C4-2B (cell line): ENCODE measurements around the gene CSAD.
"Not testable (repeated sequence)": the region's sequence is repeated elsewhere in the genome, so short reads cannot be mapped to it uniquely, and the experiment has no call there.

Experiments used
- H3K27ac ChIP-seq: fragments of 450-650 bp; 2 replicates; pipeline ENCODE4 v1.5.1; 2017
- ZFX ChIP-seq: fragments of 450-650 bp; IDR thresholded peaks from 2 replicates; pipeline ENCODE4 v1.6.1; 2017
- TF ChIP-seq, protein P1 (sequence below): fragments of 450-650 bp; conservative IDR thresholded peaks from 2 replicates; pipeline ENCODE4 v1.5.1; 2017; ENCODE audit warnings: mild to moderate bottlenecking

The CSAD gene

DNA sequence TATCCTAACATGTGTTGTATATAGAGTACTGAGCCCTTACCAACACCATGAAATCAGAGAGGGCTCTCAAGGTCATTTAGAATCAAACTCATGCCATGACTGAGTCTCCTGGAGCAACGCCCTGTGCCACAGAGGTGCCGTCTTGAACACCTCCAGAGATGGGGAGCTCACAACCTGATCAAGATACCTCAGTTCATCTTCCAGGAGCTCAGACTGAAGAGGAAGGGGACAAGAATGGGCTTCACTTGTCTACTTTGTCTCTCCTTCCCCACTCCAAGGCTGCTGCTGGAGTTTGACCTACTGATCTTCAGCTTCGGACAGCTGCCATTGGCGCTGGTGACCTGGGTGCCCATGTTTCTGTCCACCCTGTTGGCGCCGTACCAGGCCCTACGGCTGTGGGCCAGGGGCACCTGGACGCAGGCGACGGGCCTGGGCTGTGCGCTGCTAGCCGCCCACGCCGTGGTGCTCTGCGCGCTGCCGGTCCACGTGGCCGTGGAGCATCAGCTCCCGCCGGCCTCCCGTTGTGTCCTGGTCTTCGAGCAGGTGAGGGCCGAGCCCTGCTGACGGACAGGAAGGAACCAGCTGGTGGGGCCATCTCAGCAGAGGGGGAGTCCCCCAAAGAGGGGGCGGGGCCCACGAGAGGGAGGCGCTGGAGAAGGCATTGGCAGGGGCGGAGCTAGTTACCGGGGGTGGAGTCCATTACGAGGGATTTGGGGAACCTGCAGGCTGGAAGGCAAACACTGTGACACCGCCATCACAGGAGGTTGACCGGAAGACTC, 65.4 kb downstream of the CSAD start:
- H3K27ac ChIP-seq: no peak overlapping the region
- TF ChIP-seq, protein P1, sequence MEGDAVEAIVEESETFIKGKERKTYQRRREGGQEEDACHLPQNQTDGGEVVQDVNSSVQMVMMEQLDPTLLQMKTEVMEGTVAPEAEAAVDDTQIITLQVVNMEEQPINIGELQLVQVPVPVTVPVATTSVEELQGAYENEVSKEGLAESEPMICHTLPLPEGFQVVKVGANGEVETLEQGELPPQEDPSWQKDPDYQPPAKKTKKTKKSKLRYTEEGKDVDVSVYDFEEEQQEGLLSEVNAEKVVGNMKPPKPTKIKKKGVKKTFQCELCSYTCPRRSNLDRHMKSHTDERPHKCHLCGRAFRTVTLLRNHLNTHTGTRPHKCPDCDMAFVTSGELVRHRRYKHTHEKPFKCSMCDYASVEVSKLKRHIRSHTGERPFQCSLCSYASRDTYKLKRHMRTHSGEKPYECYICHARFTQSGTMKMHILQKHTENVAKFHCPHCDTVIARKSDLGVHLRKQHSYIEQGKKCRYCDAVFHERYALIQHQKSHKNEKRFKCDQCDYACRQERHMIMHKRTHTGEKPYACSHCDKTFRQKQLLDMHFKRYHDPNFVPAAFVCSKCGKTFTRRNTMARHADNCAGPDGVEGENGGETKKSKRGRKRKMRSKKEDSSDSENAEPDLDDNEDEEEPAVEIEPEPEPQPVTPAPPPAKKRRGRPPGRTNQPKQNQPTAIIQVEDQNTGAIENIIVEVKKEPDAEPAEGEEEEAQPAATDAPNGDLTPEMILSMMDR: no peak
- TF ChIP-seq ZFX: no peak

DNA sequence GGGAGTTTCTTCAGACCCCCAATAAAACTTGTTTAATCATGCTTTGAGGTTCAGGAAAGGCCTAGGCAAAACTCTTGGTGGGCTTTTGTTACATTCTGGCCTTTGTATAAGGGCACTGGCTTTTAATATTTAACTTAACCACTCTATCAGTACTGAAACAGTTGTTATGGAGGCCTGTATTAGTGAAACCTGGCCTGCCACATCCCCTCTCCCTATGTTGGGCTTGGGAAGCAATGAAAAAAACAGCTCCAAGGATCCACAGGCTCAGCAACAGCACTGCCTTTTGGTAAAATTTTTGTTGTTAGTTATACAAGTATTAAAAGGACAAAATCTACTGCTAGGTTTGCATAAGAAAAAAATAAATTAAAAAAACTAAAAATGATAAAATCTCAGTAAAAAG, 66.8 kb downstream of the CSAD start:
- TF ChIP-seq, protein P1: no peak
- TF ChIP-seq ZFX: no peak
- no peak overlapping the region for H3K27ac ChIP-seq

DNA sequence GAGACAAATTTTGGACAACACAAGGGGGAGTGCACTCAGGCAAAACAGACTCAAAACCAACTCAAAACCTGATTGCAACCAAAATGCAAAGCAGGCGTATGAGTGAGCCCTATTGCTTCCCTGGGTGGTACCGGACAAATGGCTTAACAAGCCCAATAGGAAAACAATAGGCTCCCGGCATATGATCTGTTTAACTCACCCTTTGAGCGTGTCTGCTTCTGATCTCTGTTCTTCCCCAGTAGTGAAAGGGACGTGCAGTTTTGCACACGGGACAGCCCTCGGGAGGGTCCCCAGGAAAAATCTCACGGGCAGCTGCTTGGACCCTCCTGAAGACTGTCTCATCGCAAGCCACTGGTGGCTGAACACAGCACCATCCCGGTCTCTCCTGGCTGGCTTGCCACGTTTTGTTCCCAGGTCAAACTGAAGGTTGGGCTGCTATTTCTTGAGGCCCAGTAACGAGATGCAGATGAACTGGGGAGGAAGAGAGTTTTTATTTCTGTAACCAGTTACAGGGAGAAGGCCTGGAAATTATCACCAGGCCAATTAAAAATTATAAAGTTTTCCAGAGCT, 67.5 kb downstream of the CSAD start:
- no peak for TF ChIP-seq ZFX
- TF ChIP-seq, protein P1: no peak
- H3K27ac ChIP-seq: no peak overlapping the region

DNA sequence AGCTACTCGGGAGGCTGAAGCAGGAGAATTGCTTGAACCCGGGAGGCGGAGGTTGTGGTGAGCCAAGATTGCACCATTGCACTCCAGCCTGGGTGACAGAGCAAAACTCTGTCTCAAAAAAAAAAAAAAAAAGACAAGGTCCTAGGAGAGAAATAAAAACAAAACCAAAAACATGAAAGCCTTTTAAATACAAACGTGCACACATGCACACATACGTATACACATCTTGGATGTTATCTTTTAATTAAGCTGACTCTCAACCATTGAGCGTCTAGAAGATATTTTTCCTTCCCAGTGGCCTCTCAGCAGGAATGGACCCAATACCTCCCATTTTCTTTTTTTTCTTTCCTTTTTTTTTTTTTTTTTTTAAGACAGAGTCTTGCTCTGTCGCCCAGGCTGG, 68.3 kb downstream of the CSAD start:
- H3K27ac ChIP-seq: not testable (repeated sequence)
